GM18907 (cell line): ENCODE data around the gene CNPPD1.

Experiments used
- ATAC-seq: cut with Tn5 transposase; IDR thresholded peaks from one replicate; pipeline ENCODE4 v1.9.1; 2021; ENCODE audit warnings: mild to moderate bottlenecking, moderate library complexity; ENCODE audit not compliant: unreplicated experiment

The CNPPD1 gene

GRCh38 chr2:219123356-219124135, 53.2 kb downstream of the CNPPD1 start:
- no peak for ATAC-seq

GRCh38 chr2:219122202-219122980, 54.3 kb downstream of the CNPPD1 start:
- no peak for ATAC-seq
